GM20431 (cell line): ENCODE results near the gene TOMM7.
"Not testable (repeated sequence)": the region's sequence is repeated elsewhere in the genome, so short reads cannot be mapped to it uniquely, and the experiment has no call there.

Source experiments
- in situ Hi-C: fragments of 300-500 bp; cut with MseI, MboI; formaldehyde crosslinking; loops from one replicate; pipeline ENCODE4 v1.15.0; 2020; ENCODE audit warnings: low sequenced_read_pairs; ENCODE audit not compliant: unreplicated experiment

TOMM7 gene

GRCh38 chr7:22854158-22855048 lies 31.8 kb upstream of the TOMM7 start:
- in situ Hi-C loops, result no loop called here

- in situ Hi-C loops, result no loop called here
Observed at GRCh38 chr7:22853674-22854157, 31.1 kb upstream of the TOMM7 start.

- in situ Hi-C loops, result no loop called here
Observed at GRCh38 chr7:22853138-22853537, 30.5 kb upstream of the TOMM7 start.

DNA sequence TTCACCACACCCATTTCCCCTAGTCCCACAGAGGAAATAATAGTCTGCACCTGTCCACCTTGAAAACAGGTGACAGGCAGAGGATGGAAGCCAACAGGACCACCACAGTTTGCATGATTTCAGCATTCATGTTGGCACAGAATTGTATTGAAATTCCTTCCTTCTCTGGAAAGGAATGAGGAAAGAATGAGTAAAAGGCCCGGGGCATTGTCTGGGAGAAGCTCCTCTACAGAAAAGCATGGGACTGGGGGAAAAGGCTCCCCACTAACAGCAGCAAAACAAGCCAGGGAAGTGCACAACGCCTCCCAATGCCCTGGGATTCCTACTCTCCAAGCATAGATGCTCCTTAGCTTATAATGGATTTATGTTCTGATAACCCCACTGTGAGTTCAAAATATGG lies 28.5 kb upstream of the TOMM7 start:
- in situ Hi-C loops, result no loop called here

GRCh38 chr7:22850394-22850793 lies 27.7 kb upstream of the TOMM7 start:
- in situ Hi-C loops, result not testable (repeated sequence)

DNA sequence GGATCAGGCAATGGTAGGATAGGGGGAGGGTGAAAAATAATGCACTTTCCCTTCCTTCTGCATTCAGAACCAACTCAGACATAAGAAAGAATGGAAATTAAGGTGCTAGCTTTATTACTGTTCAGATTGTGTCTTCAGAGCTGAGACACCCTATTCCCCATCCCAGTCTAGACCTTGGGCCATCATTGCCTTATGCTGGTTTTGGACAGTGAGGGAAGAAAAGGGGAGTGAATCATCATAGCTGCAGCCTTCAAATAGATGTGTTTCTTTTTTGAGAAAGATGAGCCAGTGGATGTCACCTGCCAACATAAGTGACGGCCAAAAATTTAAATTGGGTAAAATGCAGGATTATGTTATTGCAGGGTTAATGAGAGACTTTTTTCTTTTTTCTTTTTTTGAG lies 27.0 kb upstream of the TOMM7 start:
- in situ Hi-C loops, result loop anchor here (25.0 kb wide), 1 partner anchor 213 kb away; no protein-coding TSS in a partner anchor

DNA sequence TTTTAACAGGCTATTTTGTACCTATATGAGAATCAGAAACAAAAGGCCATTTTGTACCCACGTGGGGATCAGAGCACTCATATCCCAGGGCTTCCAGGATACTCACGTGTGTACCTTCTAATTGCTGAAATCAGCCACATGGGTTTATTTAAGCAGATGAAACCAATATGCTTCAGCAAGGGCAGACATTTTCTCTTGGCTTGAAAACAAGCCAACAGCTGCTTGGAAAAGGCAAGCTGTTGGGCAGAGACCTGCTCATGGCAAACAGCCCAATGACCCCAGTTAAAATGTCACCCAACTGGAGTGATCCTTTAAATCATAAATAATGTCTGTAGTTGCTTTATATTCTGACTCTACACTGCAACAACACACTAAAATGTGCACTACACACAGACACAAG lies 26.5 kb upstream of the TOMM7 start:
- in situ Hi-C loops, result loop anchor here (25.0 kb wide), 1 partner anchor 213 kb away; no protein-coding TSS in a partner anchor

- in situ Hi-C loops, result loop anchor here (25.0 kb wide), 1 partner anchor 215 kb away; no protein-coding TSS in a partner anchor
Observed at GRCh38 chr7:22846961-22847360, 24.3 kb upstream of the TOMM7 start.

- in situ Hi-C loops, result loop anchor here (25.0 kb wide), 1 partner anchor 217 kb away; no protein-coding TSS in a partner anchor
Observed at GRCh38 chr7:22845221-22845834, 22.7 kb upstream of the TOMM7 start.

- in situ Hi-C loops, result loop anchor here (25.0 kb wide), 1 partner anchor 219 kb away; no protein-coding TSS in a partner anchor
Observed at GRCh38 chr7:22843681-22844309, 21.1 kb upstream of the TOMM7 start.

GRCh38 chr7:22842973-22843372 lies 20.3 kb upstream of the TOMM7 start:
- in situ Hi-C loops, result loop anchor here (25.0 kb wide), 1 partner anchor 219 kb away; no protein-coding TSS in a partner anchor

DNA sequence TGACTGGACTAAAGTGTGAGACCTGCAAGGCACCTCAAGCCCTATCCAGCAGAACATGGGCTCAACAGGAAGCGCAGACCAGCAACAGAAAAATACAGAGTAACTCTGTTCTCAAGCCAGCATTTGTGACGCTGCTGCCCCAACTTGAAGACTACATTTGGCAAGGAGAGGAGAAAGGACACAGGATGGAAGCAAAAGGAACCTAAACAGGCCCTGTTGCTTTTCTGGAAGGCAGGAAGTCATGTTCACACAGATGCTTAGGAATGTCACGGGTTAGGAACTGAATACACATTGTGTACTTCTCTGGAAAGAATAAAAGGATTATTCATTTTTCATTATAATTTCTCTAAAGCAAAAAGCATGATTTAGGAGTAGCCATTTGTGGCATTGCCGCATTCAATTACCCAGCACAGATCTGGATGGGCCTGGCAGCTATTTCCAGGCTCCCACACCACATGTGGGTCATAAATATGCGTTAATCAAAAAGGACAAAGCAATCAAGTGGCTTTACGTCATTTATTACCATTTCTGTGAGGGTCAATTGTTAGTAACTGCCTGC lies 19.8 kb upstream of the TOMM7 start:
- in situ Hi-C loops, result loop anchor here (25.0 kb wide), 1 partner anchor 220 kb away; no protein-coding TSS in a partner anchor

DNA sequence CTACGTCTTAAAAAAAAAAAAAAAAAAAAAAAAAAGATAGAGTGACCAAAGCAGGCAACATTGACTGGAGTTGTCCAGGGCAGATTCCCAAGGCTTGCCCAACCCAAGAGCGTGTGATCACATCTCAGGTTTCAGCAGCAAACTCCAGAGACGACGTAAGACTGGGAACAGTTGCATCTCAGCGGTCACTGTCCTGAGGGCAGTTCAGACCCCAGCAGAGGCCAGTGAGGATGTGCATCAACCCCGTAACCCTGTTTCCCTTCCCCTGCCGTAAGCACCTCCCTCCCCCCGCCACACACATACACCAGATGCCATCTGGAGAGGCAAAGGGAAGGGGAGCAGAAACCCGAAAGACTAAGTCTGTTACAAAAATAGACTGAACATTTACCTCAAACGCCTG lies 19.3 kb upstream of the TOMM7 start:
- in situ Hi-C loops, result loop anchor here (25.0 kb wide), 1 partner anchor 220 kb away; no protein-coding TSS in a partner anchor

GRCh38 chr7:22837308-22837707 lies 14.7 kb upstream of the TOMM7 start:
- in situ Hi-C loops, result loop anchor here (25.0 kb wide), 1 partner anchor 225 kb away; no protein-coding TSS in a partner anchor

DNA sequence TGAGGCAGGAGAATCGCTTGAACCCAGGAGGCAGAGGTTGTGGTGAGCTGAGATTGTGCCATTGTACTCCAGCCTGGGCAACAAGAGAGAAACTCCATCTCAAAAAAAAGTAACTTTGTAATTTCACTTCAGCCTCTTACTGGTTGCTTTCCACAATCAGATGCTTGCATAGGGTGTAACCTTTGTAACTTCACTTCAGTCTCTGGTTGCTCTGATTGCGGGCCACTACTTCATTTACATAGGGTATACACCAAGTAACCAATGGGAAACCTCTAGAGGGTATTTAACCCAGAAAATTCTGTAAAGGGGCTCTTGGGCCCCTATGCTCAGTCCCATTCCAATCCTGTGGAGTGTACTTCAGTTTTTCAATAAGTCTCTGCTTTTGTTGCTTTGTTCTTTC lies 13.9 kb upstream of the TOMM7 start:
- in situ Hi-C loops, result loop anchor here (25.0 kb wide), 1 partner anchor 226 kb away; no protein-coding TSS in a partner anchor

DNA sequence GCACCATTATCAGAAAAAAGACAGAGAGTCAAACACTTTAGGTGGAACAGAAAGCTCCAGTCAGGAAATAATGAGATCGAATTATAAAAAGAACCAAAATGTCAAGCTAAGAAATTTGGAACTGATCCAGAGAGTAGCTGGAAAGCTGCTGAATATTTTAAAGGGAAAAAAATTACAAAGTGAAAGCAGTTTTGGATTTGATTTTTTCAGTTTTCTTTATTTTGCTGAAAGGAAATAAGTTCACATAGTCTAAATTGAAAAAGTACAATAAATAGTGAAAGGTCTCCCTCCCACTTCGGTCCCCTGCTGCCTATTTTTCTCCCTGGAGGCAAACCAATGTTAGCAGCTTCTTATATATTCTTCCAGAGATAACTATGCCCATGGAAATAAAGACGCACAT lies 11.3 kb upstream of the TOMM7 start:
- in situ Hi-C loops, result loop anchor here (25.0 kb wide), 1 partner anchor 228 kb away; no protein-coding TSS in a partner anchor

DNA sequence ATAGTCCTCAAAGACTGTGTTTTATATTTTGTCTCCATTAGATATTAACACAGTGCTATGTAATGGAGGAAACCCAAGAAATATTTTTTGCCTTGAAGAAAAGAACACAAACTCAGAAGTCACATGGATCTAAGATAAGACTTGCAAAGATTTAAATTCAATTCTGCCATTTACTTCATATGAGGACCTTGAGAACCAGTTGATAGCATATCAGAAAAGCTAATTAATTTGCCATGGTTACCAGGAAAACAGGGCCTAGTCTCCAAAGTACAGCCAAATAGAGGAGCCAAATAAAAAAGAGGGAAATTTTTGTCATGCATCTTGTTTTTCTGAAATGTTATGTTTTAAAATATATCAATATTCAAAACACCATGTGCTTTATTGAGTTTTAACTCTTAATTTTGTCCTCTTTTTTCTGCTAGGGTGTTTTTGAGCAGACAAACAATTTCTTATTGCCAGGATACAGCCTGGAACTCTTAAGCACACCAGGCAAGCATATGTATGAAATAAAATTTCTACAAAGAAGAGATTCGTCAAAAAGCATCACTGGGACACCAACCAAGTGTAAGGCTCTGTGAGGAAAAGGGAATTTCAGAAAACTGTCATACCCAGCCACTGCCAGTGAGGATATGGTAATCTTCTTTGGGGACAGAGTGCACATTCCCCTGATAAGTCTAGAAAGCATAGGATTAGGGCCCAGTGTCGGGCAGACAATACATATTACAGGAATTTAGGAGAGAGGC lies 10.6 kb upstream of the TOMM7 start:
- in situ Hi-C loops, result loop anchor here (25.0 kb wide), 1 partner anchor 229 kb away; no protein-coding TSS in a partner anchor

DNA sequence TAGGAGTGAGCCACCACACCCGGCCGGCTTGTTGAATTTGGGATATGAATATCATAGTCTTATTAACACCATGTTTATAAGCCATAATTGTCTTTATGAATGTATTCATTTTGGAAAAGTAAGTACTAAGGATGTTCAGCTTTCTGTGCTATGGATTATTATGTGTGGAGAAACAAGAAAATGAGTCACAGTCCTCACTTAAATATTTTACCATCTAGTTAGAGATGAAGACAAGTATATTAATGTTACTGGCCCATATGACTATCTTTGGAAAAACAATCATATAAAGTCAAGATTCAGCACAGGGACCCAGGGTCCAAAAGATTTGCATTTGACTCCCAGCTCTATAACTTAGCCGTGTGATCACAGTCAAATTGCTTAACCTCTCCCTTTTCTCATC lies 9.8 kb upstream of the TOMM7 start:
- in situ Hi-C loops, result loop anchor here (25.0 kb wide), 1 partner anchor 230 kb away; no protein-coding TSS in a partner anchor
